Choroid plexus epithelial cell (primary cell): Measurements from ENCODE around the gene PSMB1.

Experiments
- DNase-seq: peaks from one replicate; pipeline ENCODE4 v3.0.0-alpha.2; 2010; ENCODE audit warnings: low read depth
- H3K4me3 ChIP-seq: 2 replicates; pipeline ENCODE4 v1.5.1; 2011; ENCODE audit warnings: low read depth, mild to moderate bottlenecking, control low read depth, low read length, moderate library complexity
- CTCF ChIP-seq: conservative IDR thresholded peaks from 2 replicates; pipeline ENCODE4 v1.5.1; 2011; ENCODE audit warnings: low read depth, mild to moderate bottlenecking, control low read depth, inconsistent platforms, low read length, moderate library complexity

The PSMB1 gene

GRCh38 chr6:170489836-170490235 lies 63.3 kb downstream of the PSMB1 start:
- no peak overlapping the region for H3K4me3 ChIP-seq
- no peak for TF ChIP-seq CTCF
- DNase-seq, result peak; percentile 13

- no peak for DNase-seq
- H3K4me3 ChIP-seq, result no peak overlapping the region
- TF ChIP-seq CTCF, result no peak
Observed at GRCh38 chr6:170487707-170488329, 65.3 kb downstream of the PSMB1 start.

GRCh38 chr6:170485159-170485558 lies 67.9 kb downstream of the PSMB1 start:
- no peak overlapping the region for H3K4me3 ChIP-seq
- peak; percentile 71 for DNase-seq
- TF ChIP-seq CTCF, result no peak
